A204.1 (cell line): Measurements from ENCODE around the gene PPFIBP1.
A peak's percentile ranks its signal among the peaks of the same experiment; 100 is the strongest.

Experiments used
- FAIRE-seq: peaks from 2 replicates; lab custom pipeline; 2012; peaks lifted over from hg19 to GRCh38; lab: Jason Lieb, UNC

Gene PPFIBP1

DNA sequence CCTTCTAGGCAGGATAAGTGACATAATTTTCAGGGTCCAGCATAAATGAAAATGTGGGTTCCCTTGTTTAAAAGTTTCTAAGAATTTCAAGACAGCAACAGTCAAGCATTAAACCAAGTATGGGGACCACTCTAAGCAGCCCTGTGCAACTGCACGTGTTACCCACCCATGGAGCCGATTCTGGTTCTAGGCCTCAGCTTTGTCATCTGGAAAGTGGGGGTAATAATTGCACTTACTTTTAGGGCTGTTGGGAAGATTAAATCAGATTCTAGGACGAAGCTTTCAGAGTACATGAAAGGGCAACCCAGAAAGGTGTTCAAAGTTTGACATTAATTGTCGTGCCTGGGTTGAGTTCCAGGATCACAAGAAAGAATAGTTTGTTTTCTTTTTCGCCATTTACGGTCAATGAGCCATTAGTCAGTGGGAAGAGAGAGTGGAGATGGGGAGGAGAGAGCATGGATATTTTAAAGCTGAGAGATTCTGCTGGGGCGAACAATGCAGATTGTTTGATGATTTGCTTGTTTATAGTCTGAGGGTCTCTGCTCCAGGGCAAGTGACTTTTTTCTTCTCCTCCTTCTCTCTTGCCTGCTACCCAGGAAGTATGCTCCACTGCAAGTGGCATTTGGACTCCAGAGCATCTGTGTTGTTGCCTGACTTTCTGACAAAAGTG, 10.7 kb upstream of the PPFIBP1 start:
- FAIRE-seq = no peak

DNA sequence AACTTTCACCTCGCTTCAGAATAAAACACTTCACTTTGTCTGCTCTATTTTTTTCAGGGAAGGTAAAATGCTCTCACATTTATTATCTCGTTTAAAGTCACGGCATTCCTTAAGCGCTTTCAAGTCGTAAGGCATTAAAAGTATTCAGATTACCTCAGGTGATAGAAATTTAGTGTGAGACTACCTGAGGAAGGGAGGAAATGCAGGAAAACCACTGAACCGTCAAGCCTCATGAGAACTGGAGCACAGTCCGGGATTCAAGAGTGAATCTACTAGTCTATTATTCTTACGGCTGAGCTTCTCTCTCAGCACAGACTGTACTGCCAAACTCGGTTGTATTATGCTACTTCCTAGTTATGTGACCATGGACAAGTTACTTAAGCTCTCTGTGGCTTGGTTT, 8.3 kb upstream of the PPFIBP1 start:
- FAIRE-seq = no peak

DNA sequence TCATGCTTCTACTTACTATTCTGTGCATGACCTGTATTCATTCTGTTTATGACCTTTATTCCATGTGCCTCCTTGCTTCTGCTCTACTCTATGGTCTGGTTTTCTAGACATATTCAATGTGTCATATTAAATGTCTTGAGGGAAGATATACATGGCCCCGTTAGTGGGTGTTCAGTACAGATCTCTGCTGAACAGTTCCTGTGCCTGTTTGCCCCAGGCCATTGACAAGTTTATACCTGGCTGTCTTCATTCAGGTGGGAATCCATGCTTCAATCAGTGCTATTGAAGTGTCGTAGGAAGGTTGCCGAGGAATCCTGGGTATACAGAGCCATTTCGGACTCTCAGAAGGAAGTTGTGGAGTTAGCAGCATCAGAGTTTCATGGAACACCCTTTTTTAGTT, 7.4 kb upstream of the PPFIBP1 start:
- FAIRE-seq = no peak

DNA sequence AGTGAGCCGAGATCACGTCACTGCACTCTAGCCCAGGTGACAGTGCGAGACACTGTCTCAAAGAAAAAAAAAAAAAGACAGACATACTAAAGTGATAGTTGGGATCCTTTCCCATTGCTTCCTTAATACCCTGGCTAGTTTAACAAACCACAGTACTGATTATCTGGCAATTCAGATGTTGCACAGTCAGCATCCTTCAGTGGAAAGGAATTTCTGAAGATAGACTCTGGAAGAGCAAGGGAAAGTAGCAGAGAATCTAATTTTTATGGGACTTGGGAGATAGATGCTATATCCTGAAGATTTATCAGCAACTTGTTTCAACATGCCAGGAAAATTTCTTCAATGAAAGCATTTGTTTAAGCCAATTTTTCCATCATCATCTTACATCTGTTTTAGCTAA, 6.5 kb upstream of the PPFIBP1 start:
- FAIRE-seq = no peak

DNA sequence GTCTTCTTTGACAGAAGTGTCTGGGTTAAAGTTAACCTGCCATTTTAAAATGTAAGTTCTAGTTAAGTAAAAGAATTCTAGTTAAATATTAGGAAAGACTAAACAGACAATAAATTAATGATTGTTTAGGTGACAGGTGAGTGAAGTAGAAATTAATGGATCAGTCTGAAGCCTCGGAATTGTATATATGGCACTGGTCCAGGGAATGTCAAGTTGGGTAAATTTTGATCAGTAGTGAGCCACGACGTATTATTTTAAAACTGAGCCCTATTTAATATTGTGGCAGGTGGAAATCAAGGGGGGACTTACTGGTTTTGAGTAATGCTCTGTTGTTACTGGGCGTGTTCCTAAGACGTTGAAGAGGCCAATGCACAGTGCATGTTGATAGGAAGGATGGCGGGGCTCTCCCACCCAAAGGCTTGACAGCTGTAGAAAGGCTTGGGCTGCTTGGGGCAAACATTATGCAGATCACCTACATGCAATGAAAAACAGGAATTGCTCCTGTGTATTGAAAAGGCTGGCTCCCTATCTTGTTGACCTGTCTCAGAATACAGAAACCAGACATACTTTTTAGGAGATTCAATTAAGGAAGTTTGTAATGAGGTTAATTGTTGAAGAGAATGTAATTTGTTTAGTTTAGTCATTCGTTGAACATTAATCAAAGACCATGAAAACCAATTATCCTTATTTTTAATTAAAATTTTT, 5.9 kb upstream of the PPFIBP1 start:
- peak; percentile 34 for FAIRE-seq

DNA sequence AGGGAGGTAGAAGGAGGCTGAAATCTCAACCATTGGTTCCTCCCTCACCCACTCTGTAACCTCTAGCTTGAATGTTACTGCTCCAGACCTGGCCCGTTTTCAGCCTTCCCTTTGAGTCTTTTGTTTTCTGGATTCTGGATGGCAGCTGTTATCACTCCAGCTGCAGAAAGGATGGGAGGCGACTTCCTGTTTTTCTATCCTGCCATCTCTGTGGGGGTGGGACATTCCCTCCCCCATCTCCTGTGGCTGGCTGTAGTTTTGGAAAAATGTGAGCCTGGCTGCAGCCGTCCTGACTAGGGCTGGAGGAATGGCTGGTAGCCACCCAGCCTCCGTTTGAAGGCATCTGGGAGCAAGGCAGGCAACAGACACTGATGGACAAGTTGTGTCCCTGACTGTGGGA, 2.9 kb upstream of the PPFIBP1 start:
- no peak for FAIRE-seq

DNA sequence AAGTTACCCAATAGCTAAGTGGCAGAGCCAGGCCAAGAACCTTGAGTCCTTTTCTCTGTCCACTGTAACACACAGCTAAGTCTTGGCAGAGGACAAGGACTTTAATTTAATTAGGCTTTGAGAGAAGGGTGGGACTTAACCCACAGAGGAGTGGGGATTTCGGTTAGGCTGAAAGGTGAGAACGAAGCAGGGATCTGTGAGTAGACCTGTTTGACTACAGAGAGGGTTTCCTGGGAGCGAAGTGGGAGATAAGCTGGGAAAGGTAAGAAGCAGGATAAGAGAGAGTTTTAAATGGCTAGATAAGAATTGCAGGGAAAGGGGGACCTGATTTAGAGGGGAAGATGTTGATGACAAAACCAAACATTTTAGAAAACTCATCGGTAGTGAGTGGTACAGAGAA, 2.0 kb upstream of the PPFIBP1 start:
- no peak for FAIRE-seq

DNA sequence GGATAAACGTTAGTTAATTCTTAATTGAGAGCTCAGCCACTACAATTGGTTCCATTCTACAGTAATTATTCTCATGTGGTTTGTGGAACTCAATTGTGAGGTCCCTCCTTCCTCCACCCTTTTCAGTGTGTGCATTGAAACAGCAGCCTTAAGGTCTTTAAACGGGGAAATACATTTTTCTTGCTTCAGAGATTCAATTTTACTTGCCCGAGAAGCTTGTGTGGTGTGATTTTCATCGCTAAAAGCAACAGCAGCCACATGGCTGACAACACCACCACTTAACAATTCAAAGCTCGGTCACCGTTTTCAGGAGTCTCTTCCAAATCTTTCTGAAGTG, 733 bp upstream of the PPFIBP1 start:
- FAIRE-seq = no peak

DNA sequence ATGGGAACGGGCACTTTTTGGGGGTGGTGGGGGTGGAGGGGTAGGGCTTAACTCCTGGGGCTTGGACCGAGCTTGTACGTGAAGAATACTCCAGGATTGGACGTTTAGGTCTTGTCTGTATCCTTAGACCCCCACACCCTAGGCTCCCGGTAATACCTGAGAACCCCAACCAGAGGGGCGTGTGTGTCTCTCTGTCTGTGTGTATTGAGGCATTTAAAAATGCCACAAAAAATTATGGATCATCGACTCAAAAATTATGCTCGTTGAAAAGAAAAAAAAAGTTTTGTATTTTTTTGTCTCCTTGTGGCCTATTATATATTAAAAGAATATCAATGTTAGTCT, 459 bp downstream of the PPFIBP1 start:
- FAIRE-seq = peak; percentile 3

DNA sequence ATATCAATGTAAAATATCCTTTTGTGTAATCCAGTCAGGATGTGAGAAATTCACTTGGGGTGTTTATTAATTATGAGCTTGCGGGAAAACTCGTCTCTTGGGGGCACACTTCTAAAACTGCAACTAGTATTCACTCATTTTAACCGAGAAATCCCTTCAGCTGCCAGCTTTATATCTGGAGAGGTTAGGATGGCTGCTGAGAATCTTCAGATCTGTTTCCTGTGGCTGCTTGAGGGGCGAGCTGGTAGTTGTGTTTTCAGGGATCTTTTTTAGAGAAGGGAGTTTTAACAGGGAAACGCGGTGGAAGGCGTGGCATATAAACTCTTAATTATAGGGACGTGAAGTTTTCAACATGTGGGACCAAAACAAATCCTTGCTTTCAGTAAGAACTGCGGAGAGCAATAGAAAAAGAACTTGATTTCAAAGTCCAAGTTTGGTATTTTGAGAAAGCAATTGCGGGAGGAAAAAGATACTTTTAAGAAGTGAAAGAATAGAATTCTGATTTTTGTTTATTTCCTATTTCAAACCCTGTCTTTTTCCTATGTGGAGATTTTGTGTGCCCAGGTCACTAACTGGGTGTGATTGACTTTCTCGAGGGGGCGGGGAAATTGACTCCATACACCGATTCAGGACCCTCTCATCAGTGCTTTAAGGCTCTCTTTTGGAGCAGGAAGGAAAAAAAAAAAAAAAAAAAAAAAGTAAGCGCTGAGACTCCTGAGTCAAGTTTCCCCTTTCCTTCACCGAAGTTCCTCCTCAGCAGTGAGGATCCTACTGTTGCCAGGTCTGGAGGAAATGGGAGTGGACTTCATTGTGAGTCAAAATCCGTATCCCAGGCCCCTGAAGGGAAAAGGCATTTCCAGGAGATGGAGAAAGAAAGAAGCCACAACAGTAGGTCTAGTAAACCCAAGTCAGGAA, 1.1 kb downstream of the PPFIBP1 start:
- FAIRE-seq = peak; percentile 90

DNA sequence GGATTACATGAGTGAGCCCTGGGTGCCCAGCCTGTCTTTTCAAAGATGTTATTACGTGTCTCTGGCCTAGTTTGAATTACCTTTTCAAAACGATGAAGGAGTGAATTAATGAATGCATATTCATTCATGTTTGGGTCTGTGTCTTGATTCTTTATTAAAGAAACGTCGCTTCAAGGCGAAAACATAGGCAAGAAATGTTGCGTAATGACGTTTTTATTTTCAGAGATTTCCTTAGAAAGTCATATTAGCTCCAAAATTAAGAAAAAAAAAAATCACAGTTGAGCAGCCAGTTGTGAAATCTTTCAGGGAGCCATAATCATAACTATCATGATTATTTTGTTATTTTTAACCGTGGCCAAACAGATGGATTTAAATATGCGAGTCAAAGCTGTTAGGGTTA, 3.5 kb downstream of the PPFIBP1 start:
- FAIRE-seq = peak; percentile 6

DNA sequence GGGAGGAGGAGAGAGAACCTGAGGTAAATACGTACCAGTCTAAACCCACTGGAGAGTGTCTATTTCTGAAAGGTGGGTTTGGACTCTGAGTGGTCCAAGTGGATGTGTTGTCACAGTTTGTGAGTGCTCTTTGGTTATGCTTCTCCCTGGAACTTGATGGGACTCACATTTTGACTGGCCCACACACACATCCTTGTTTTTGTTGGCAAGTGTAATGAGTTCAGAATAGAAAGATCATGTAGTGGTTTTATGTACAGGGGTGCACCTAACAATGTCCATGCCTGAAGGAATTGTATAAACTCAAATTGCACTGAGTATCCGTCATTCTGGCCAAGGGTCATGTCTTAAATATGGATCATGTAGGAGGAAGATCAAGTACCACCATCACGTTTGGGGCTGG, 4.8 kb downstream of the PPFIBP1 start:
- no peak for FAIRE-seq

DNA sequence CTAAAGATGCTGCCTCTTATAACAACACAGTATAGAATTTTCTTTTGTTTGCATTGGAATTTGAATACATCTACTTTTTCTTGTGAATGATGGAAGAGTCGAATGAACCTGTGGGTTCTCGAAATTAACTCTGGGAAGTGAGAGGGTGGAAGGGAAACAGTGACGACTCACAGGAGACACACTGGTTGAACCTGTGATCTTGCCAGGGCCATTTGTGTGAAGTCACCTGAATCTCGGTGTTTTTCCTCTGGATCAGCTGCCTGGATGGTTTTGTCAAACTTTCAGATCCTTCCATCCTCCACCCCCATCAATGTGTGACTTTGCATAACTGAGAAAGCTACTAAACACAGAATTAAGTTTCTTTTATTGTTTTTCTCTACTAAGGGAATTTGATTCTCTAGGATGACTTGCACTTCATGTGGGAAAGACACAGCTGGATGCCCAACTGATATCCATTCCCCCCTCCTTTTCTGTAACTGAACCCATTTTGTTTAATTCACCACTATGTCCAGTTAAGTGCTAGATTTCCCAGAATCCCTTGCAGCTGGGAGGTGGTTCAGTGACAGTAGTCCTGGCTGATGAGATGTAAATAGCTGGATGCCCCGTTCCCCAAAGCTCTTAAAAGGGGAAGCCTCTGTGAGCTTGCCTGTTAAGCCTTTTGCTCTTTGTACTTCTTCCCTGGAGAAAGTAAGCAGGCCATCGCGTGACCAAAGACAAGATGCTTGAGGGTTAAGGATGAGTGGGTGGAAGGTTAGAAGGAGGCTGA, 6.3 kb downstream of the PPFIBP1 start:
- no peak for FAIRE-seq

DNA sequence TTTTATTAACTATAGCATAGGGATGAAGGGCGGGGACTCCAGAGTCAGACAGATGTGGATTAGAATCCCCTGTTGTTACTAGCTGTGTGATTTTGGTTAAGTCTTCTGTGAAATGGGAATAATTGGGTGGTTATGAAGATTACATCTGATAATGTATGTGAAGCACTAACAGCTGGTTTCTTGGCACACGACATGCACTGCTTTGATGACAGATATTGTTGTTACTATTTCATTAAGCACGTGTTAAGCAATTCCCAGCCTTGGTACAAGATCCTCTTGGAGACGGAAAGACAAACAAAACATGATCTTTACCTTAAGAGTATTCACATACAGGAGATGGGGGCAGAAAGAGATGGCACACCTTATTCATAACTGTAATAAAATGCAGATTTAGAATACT, 7.9 kb downstream of the PPFIBP1 start:
- no peak for FAIRE-seq

DNA sequence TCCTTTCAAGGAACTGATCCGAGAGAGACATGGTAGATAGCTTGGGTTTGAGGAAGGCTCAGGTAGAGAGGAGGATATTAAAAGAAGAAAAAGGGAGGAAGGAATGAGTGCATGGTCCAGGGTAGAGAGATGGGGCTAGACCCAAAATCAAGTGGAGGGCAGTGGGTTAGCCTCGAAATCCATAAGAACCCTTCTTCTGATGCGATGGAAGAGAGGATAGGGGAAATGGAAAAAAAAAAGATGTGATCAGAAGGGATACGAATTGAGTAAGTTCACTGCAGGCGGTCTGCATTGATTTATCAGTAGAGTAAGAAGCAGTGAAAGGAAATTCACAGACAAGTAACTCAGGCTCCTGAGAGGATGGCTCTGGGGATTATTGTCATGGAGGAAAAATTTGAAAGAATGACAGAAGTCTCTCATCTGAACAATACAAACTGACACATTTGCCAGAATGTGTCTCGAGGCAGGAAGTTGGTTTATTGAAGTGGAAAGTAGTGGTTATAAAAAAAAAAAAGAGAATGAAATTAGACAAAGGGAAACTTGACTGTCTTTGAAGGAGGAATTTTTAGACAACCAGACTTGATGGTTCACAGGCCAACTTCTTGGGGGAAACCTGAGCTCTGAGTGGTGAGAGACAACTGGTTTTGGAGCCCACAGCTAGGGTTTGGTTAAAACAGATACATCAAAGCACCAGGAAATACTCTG, 10.2 kb downstream of the PPFIBP1 start:
- no peak for FAIRE-seq

DNA sequence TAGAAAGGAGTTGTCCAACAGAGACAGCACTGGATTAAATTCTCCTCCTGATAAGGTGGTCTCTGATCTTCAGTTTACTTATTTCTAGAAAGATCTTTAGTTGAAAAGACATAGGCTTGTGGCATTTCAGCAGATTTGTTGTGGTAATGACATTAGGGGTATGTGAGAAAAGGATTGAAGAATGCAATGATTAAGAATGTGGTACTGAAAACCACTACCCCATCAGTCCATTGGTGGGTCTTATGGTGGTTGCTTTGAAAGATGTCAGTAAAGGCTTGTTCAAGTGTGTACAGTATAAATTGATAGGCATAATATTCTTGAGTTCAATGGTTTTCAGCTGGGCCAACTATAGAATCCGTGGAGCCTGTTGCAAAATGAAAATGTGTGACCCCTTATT, 10.8 kb downstream of the PPFIBP1 start:
- FAIRE-seq = no peak

DNA sequence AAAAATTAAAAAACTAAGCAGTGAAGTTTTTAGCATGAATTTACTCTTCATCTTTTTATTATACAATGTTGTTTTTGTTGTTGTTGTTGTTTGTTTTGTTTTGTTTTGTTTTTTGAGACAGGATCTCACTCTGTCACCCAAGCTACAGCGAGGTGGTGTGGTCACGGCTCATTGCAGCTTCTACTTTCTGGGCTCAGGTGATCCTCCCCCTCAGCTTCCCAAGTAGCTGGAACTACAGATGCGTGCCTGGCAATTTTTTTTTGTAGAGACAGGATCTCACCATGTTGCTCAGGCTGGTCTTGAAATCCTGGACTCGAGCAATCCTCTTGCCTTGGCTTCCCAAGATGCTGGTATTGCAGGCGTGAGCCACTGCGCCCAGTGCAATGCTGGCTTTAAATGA, 11.3 kb downstream of the PPFIBP1 start:
- no peak for FAIRE-seq

DNA sequence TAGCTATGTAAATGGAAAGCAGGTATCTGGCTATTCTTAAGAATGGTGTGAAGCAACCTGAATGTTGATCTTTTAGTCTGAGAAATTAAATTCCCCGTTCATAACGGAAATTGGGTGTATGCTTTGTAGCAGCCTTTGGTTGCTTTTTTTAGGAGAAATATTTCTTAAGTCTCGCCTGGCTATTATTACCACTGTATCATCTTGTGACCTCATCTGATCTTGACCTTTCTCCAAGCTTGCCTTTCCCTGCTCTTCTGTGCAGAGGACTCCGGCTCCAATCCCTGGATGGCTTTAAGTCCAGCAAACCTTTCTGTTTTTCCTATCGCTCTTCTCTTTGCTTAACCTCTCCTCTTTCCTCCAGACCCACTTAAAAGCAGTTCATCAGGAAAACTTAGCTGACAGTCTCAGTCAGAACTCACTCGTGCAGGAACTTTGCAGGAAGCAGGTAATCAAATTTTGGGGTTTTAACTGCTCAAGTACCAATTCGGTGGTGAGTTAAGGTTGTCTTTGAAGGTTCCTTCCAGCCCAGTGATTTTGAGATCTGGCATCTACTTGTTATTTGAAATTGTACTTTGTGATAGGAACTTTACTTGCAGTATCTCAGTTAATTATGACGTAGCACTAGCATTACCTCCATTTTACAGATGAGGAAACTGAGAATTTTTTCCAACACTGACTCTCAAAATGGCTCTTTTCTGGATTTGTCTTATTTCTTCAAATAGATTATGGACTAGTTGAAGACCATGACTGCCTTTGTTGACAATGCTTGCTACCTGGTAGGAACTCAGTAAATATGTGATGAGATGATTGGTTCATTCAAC, 14.1 kb downstream of the PPFIBP1 start:
- no peak for FAIRE-seq

DNA sequence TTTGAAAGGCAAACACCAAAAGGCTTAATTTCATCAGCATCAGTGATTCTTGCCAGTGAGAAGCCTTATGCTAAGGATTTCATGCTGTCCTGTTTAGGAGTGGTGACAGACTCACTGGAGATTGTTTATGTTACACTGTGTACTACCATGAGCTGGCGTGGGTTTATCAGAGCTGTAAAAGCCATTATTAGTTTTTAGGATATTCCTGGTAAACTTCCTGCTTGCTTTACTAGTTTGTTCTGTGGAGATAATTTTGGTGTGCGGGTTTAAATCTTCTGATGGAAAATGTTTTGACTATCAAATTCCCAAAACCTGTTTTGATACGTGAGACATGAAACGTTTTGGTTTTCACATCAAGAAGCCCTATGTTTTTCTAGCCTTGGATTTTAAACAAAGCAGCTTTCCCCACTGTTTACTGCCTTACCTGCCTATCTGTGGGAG, 15.2 kb downstream of the PPFIBP1 start:
- no peak for FAIRE-seq

DNA sequence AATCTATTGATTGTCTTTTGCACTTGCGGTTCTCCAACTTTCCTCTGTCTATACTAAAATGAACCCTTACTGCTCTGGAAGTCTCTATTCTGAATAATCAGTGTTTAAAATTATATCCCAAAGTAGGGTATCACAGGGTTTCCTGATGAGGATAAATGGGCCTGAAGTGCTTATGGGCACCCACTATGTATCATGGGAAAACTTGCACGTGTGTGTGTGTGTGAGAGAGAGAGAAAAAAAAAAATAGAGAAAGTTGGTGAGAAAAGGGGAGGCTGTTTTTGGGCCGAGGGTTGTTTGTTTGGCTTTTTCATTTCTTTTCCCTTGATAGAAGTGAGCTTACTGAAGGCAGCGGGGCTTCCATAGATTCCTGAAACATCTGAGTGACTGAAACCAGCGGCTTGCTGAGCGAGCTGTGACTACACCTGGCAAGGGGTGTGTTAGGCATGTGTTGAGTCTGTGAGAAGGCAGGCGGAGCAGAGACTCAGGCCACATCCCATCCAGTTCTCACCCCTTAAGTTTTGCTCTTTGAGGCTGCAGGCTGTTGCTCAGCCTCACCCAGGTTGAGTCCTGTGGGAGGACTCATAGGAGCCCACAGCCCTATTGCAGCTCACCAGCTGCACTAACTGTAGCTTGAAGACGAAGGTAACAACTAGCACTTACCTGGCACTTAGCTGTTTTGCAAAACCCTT, 17.2 kb downstream of the PPFIBP1 start:
- no peak for FAIRE-seq

DNA sequence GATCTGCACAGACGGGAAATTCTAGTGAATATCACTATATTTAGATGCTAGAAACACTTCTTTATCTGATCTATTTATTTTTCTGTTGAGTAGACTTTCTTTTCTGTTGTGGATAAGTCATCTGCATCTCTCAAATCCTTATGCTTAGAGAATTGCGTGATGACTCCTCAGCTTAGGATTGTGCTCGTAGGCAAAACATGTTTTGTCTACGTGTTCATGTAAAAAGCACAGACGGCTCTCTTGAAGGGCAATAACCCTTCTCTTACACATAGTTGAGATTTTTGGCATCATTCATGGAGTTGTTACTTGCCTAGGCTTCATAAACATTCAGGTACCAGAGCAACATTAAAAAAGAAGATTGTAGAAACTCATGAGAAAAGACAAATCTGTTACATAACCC, 18.6 kb downstream of the PPFIBP1 start:
- FAIRE-seq = no peak
